Measurements from ENCODE around the gene TSPYL6.

The TSPYL6 gene

GRCh38 chr2:54258166-54258565 lies 2.1 kb upstream of the TSPYL6 start:
- no peak for DNase-seq (ENCODE audit: low read depth)
- H3K4me3 ChIP-seq (ENCODE audit: low read length), result no peak overlapping the region
- TF ChIP-seq CTCF (conservative IDR thresholded peaks at IDR 0.05; ENCODE audit: low read depth, low read length), result no peak

GRCh38 chr2:54255230-54256090 lies 569 bp downstream of the TSPYL6 start:
- H3K4me3 ChIP-seq (ENCODE audit: low read length), result no peak overlapping the region
- DNase-seq (ENCODE audit: low read depth), result no peak
- TF ChIP-seq CTCF (conservative IDR thresholded peaks at IDR 0.05; ENCODE audit: low read depth, low read length), result no peak

- TF ChIP-seq CTCF (conservative IDR thresholded peaks at IDR 0.05; ENCODE audit: low read depth, low read length), result no peak
- H3K4me3 ChIP-seq (ENCODE audit: low read length), result no peak overlapping the region
- no peak for DNase-seq (ENCODE audit: low read depth)
Observed at GRCh38 chr2:54254180-54254579, 1.8 kb downstream of the TSPYL6 start.

- no peak for TF ChIP-seq CTCF (conservative IDR thresholded peaks at IDR 0.05; ENCODE audit: low read depth, low read length)
- no peak for DNase-seq (ENCODE audit: low read depth)
- H3K4me3 ChIP-seq (ENCODE audit: low read length), result no peak overlapping the region
Observed at GRCh38 chr2:54249629-54250028, 6.4 kb downstream of the TSPYL6 start.

GRCh38 chr2:54247115-54247514 lies 8.9 kb downstream of the TSPYL6 start:
- no peak for DNase-seq (ENCODE audit: low read depth)
- no peak overlapping the region for H3K4me3 ChIP-seq (ENCODE audit: low read length)
- TF ChIP-seq CTCF (conservative IDR thresholded peaks at IDR 0.05; ENCODE audit: low read depth, low read length), result no peak

GRCh38 chr2:54240515-54241469 lies 15.2 kb downstream of the TSPYL6 start:
- no peak overlapping the region for H3K4me3 ChIP-seq (ENCODE audit: low read length)
- TF ChIP-seq CTCF (conservative IDR thresholded peaks at IDR 0.05; ENCODE audit: low read depth, low read length), result no peak
- DNase-seq (ENCODE audit: low read depth), result no peak
